Activated CD8-positive, alpha-beta T cell treated with anti-CD3 and anti-CD28 coated beads, Interleukin-2, amount 10 ng/mL, durations not matched to agents 7 days and 5 days (primary cell): Measurements from ENCODE around the gene CACNG5. TPM values are rescaled to one million over a fixed set of nuclear protein-coding genes. Genes with fewer than 3 reads are reported as not detected.

Experiments
- microRNA-seq: library from miRNA; unstranded; fragments of <30 nt; microRNA quantifications from one replicate; pipeline ENCODE4 v1.2.0, GENCODE V29; 2022
- total RNA-seq, 2 experiments: library from RNA; stranded (reverse); gene quantifications; one replicate each; pipeline ENCODE4 v1.2.3, GENCODE V29; 2021

Gene CACNG5
- total RNA-seq, 2 experiments from 2014 or later = not detected

Small RNA genes lying within 50 kb of the gene (microRNA-seq; reads per million reads assigned to microRNA genes)
- not detected for gene MIR634

Other genes with a start within 250 kb of the CACNG5 start
- gene CACNG4, start 129.6 kb downstream of the CACNG5 start, total RNA-seq = not detected
- not detected for gene CACNG1, start 209.4 kb downstream of the CACNG5 start, total RNA-seq